ENCODE measurements around the gene LRRC8E. TPM values are rescaled to one million over a fixed set of nuclear protein-coding genes. Genes with fewer than 3 reads are reported as not detected.

Gene LRRC8E
- total and polyA plus RNA-seq, 3 donors from 2014 or later, result 0.79 to 1.4 (median 0.92) TPM

DNA sequence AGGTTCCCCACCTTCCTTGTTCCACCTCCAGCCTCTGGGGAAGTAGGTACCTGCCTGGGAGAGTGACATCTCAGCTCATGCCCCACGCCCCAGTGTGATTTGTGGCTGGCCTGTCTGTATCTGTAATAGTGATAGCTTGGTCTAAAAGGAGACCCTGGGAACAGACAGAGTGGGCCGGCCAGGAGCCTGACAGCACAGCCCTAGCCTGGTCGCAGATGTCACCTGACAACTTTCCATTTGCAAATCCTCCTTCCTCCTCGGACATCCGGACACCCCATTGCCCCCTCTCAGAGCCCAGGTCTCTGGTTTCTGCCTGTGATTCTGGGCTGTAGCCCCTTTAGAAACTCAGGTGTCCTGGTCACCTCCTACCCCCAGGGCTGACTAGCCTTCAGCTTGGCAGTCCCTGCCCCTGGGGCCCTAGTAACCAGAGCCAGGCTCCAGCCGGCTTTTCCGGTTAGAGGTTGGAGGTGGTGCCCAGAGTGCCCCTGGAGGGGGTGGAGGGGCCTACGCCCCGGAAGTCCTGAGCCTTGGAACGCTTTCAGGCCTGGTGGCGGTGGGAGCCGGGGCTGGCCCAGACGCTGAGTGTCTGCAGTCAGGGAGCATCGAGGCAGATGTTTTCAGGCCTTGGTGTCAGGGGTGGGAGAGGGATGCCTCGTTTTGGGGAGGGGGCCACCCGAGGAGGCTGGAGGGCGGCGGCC lies 6.5 kb downstream of the LRRC8E start:
- Histone ChIP-seq H3K27ac (no peak overlapping the region), H3K27me3 (no peaks in the 10 kb centered on the region), H3K36me3 (ENCODE audit: low read depth, missing control alignments) (no peaks in the 10 kb centered on the region), H3K4me1 (no peaks in the 10 kb centered on the region), H3K9me3 (no peaks in the 10 kb centered on the region), H3K4me3 (no peak overlapping the region)
- TF ChIP-seq, protein P1, sequence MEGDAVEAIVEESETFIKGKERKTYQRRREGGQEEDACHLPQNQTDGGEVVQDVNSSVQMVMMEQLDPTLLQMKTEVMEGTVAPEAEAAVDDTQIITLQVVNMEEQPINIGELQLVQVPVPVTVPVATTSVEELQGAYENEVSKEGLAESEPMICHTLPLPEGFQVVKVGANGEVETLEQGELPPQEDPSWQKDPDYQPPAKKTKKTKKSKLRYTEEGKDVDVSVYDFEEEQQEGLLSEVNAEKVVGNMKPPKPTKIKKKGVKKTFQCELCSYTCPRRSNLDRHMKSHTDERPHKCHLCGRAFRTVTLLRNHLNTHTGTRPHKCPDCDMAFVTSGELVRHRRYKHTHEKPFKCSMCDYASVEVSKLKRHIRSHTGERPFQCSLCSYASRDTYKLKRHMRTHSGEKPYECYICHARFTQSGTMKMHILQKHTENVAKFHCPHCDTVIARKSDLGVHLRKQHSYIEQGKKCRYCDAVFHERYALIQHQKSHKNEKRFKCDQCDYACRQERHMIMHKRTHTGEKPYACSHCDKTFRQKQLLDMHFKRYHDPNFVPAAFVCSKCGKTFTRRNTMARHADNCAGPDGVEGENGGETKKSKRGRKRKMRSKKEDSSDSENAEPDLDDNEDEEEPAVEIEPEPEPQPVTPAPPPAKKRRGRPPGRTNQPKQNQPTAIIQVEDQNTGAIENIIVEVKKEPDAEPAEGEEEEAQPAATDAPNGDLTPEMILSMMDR (IDR thresholded peaks at IDR 0.05), result no peak
- no peak for TF ChIP-seq POLR2A (IDR thresholded peaks at IDR 0.05)
- 57 to 69% methylated on average over 9 to 18 of the region's 18 CpGs for WGBS, 2 donors
- intact Hi-C loops (cut with DNase I; ENCODE audit: low total_unique reads), result no loop called here
- no peak for DNase-seq

DNA sequence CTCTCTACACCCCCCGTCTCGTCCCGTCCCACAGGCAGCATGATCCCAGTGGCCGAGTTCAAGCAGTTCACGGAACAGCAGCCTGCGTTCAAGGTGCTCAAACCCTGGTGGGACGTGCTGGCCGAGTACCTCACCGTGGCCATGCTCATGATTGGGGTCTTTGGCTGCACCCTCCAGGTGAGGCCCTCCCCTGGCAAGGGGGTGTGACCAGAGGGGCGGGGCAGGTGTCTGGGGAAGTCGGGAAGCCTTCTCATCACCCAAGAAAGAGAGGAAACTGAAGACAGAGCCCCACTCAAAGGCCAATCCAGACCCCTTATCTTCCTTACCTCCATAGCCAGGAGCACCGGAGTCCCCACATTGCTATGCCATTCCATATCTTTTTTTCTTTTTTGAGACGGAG lies 7.3 kb downstream of the LRRC8E start:
- no peaks in the 10 kb centered on the region for H3K4me1 ChIP-seq
- no peak for DNase-seq
- WGBS, 2 donors, result 81 to 88% methylated on average over 6 to 13 of the region's 13 CpGs
- no peak overlapping the region for H3K27ac ChIP-seq
- no peaks in the 10 kb centered on the region for H3K36me3 ChIP-seq (ENCODE audit: low read depth, missing control alignments)
- intact Hi-C loops (cut with DNase I; ENCODE audit: low total_unique reads), result no loop called here
- no peaks in the 10 kb centered on the region for H3K27me3 ChIP-seq
- H3K4me3 ChIP-seq, result no peak overlapping the region
- TF ChIP-seq POLR2A (IDR thresholded peaks at IDR 0.05), result no peak
- TF ChIP-seq, protein P1 (IDR thresholded peaks at IDR 0.05), result no peak
- H3K9me3 ChIP-seq, result no peaks in the 10 kb centered on the region

DNA sequence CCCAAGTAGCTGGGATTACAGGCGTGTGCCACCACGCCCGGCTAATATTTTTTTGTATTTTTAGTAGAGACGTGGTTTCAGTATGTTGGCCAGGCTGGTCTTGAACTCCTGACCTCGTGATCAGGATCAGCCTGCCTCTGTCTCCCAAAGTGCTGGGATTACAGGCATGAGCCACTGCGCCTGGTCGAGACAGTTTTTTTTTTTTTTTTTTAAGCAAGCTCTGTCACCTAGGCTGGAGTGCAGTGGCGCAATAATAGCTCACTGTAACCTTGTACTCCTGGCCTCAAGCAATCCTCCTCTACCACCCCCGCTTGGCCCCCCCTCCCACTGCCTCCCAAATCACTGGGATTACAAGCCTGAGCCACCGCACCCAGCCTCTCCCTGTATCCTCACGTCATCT lies 9.0 kb downstream of the LRRC8E start:
- Histone ChIP-seq H3K4me3 (no peak overlapping the region), H3K27me3 (no peaks in the 10 kb centered on the region), H3K36me3 (ENCODE audit: low read depth, missing control alignments) (no peaks in the 10 kb centered on the region), H3K9me3 (no peaks in the 10 kb centered on the region), H3K27ac (no peak overlapping the region), H3K4me1 (no peaks in the 10 kb centered on the region)
- WGBS, 2 donors, result 80 to 84% methylated on average over 11 of the region's 11 CpGs
- intact Hi-C loops (cut with DNase I; ENCODE audit: low total_unique reads), result no loop called here
- DNase-seq, result no peak
- no peak for TF ChIP-seq POLR2A (IDR thresholded peaks at IDR 0.05)
- TF ChIP-seq, protein P1 (IDR thresholded peaks at IDR 0.05), result no peak

DNA sequence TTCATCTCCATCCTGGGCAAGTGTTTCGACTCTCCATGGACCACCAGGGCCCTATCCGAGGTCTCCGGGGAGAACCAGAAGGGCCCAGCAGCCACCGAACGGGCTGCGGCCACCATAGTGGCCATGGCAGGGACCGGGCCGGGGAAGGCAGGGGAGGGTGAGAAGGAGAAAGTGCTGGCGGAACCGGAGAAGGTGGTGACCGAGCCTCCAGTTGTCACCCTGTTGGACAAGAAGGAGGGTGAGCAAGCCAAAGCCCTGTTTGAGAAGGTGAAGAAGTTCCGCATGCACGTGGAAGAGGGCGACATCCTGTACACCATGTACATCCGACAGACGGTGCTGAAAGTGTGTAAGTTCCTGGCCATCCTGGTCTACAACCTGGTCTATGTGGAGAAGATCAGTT lies 10.7 kb downstream of the LRRC8E start:
- WGBS, 2 donors, result 94 to 98% methylated on average over 13 to 16 of the region's 16 CpGs
- intact Hi-C loops (cut with DNase I; ENCODE audit: low total_unique reads), result no loop called here

More for the DNA sequence above, 10.7 kb downstream of the LRRC8E start:
- Histone ChIP-seq H3K4me3 (no peak overlapping the region), H3K36me3 (ENCODE audit: low read depth, missing control alignments) (no peaks in the 10 kb centered on the region), H3K9me3 (no peaks in the 10 kb centered on the region), H3K4me1 (peaks cover 7% of the 10 kb centered on the region), H3K27me3 (no peaks in the 10 kb centered on the region), H3K27ac (no peak overlapping the region)
- DNase-seq, result no peak
- TF ChIP-seq, protein P1 (IDR thresholded peaks at IDR 0.05), result no peak
